Spleen (tissue), 11 donors: ENCODE data around the gene C19orf53. TPM values are rescaled to one million over a fixed set of nuclear protein-coding genes. Genes with fewer than 3 reads are reported as not detected.
A peak's percentile ranks its signal among the peaks of the same experiment; 100 is the strongest.
"Not testable (repeated sequence)": the region's sequence is repeated elsewhere in the genome, so short reads cannot be mapped to it uniquely, and the experiment has no call there.

Experiments
- DNase-seq: peaks from one replicate; pipeline ENCODE4 v3.0.0-alpha.2; 2020
- H3K27ac ChIP-seq, 8 donors: fragments of 200-600 bp; sonication (generic) in 7 of 8; 1 replicate in 4 of 8; 2 replicates in 4 of 8; pipeline versions ENCODE4 v1.5.0 to v1.8.0; 2016 to 2021; ENCODE audit warnings: inconsistent platforms in 4 of 8, mild to moderate bottlenecking in 4 of 8, moderate library complexity in 1 of 8
- H3K27me3 ChIP-seq, 7 donors: fragments of 200-600 bp; sonication (generic) in 6 of 7; replicated peaks in 1 of 7; 1 replicate in 4 of 7; 2 replicates in 3 of 7; pipeline versions ENCODE4 v1.5.0 to v1.8.0; 2016 to 2021; ENCODE audit warnings: inconsistent platforms in 3 of 7, mild to moderate bottlenecking in 1 of 7
- H3K36me3 ChIP-seq, 6 donors: fragments of 200-600 bp; sonication (generic) in 5 of 6; 1 replicate in 4 of 6; 2 replicates in 2 of 6; pipeline versions ENCODE4 v1.5.0 to v1.8.0; 2016 to 2021; ENCODE audit warnings: inconsistent platforms in 2 of 6
- H3K4me1 ChIP-seq, 6 donors: fragments of 200-600 bp; sonication (generic) in 5 of 6; 1 replicate in 3 of 6; 2 replicates in 3 of 6; pipeline versions ENCODE4 v1.5.0 to v1.8.0; 2016 to 2021; ENCODE audit warnings: inconsistent platforms in 3 of 6
- H3K4me3 ChIP-seq, 8 donors: fragments of 200-600 bp; sonication (generic) in 7 of 8; 1 replicate in 4 of 8; 2 replicates in 4 of 8; pipeline versions ENCODE4 v1.5.0 to v1.8.0; 2016 to 2021; ENCODE audit warnings: inconsistent platforms in 4 of 8, mild to moderate bottlenecking in 4 of 8, moderate library complexity in 2 of 8
- H3K9me3 ChIP-seq, 8 donors: fragments of 200-600 bp; sonication (generic) in 7 of 8; 1 replicate in 4 of 8; 2 replicates in 4 of 8; pipeline versions ENCODE4 v1.5.0 to v1.8.0; 2016 to 2021; ENCODE audit warnings: inconsistent platforms in 4 of 8
- POLR2A ChIP-seq, 3 donors: fragments of 450-650 bp; IDR thresholded peaks; one replicate each; pipeline ENCODE4 v1.5.1; 2017; ENCODE audit warnings: antibody characterized with exemption in 3 of 3, mild to moderate bottlenecking in 1 of 3
- POLR2AphosphoS5 ChIP-seq, 3 donors: sonication (generic); formaldehyde crosslinking; IDR thresholded peaks; one replicate each; pipeline ENCODE4 v1.5.1; 2017; ENCODE audit warnings: antibody characterized with exemption in 3 of 3
- WGBS, 5 donors: extraction: QIAGEN DNeasy Blood & Tissue Kit in 3 of 5; methylation state at CpG; one replicate each; pipeline versions ENCODE4 v1.1.5 to v1.1.7; 2013 to 2018; 5-methylcytosine and 5-hydroxymethylcytosine counted together
- intact Hi-C: fragments of 100-400 bp; cut with DNase I; formaldehyde crosslinking; loops from one replicate; pipeline ENCODE4 v1.15.0; 2023; ENCODE audit warnings: low total_unique reads
- polyA plus RNA-seq, 3 donors: library from polyadenylated mRNA; stranded (reverse); fragments of 200-250 nt; gene quantifications; one replicate each; pipeline ENCODE4 v1.2.1, GENCODE V29; 2013
- total RNA-seq, 7 donors: library from RNA; depleted of rRNA in 3 of 7; stranded (reverse); fragments of >200 nt in 3 of 7; fragmentation: NEBNext Ultra II Directional in 4 of 7; extraction: Animal tissue kit (Norgen Biotek cat#: 25700) in 4 of 7; gene quantifications; one replicate each; pipeline versions ENCODE4 v1.1.0 to v1.2.1, GENCODE V29; 2016 to 2021
- TF ChIP-seq, protein P1 (sequence below), 11 experiments: fragments of 200-600 bp in 7 of 11; fragments of 450-650 bp in 4 of 11; sonication (generic) in 4 of 11; IDR thresholded peaks in 8 of 11; conservative IDR thresholded peaks in 3 of 11; 1 replicate in 7 of 11; 2 replicates in 4 of 11; pipeline versions ENCODE4 v1.4.0 to v1.8.0; 2016 to 2021; ENCODE audit warnings: antibody characterized with exemption in 11 of 11, inconsistent platforms in 4 of 11, mild to moderate bottlenecking in 1 of 11
- donor health status: healthy with polysubstance abuse.
- donor health status: DM: no; HTN: no; CAD: no; lungs with moderate emphysema.
- donor health status: DM: no; HTN: no; CAD: no.
- donor health status: Bipolar disorder and iron deficiency.
- donor health status: healthy.
- donor health status: DM: no; HTN: no; CAD: no.
- donor health status: DM: yes; HTN: yes; CAD: no.

Gene C19orf53
- total and polyA plus RNA-seq, 10 donors = 39.6 to 190 (median 107) TPM

DNA sequence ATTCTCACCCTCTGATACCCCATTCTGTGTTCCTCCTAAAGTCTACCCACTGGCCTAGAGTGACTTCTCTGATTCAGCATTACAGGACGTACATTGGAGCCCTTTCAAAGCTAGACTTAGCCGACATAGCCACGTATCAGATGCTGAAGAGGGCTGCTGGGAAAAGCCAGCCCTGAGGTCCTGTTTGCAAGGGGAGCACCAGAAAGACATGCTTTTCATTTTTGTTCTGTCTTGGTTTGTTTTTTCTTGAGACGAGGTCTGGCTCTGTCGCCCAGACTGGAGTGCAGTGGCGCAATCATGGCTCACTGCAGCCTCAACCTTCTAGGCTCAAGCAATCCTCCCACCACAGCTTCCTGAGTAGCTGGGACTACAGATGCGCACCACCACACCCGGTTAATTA lies 14.7 kb downstream of the C19orf53 start:
- H3K9me3 ChIP-seq = no peaks in the 10 kb centered on the region
- no peaks in the 10 kb centered on the region for H3K36me3 ChIP-seq
- DNase-seq = peak; percentile 75
- H3K4me1 ChIP-seq = peaks cover 26 to 71% (median 55%) of the 10 kb centered on the region in 6 donors
- H3K27me3 ChIP-seq = no peaks in the 10 kb centered on the region
- intact Hi-C loops = no loop called here
- WGBS, 5 donors = 18 to 31% (median 26%) methylated on average over 8 of the region's 8 CpGs
- peak overlapping the region in 1 of 8 donors; percentile 38 for H3K4me3 ChIP-seq
- peak in 2 of 3 donors; percentile 44 for TF ChIP-seq POLR2AphosphoS5 (IDR thresholded peaks at IDR 0.05)
- TF ChIP-seq, protein P1, sequence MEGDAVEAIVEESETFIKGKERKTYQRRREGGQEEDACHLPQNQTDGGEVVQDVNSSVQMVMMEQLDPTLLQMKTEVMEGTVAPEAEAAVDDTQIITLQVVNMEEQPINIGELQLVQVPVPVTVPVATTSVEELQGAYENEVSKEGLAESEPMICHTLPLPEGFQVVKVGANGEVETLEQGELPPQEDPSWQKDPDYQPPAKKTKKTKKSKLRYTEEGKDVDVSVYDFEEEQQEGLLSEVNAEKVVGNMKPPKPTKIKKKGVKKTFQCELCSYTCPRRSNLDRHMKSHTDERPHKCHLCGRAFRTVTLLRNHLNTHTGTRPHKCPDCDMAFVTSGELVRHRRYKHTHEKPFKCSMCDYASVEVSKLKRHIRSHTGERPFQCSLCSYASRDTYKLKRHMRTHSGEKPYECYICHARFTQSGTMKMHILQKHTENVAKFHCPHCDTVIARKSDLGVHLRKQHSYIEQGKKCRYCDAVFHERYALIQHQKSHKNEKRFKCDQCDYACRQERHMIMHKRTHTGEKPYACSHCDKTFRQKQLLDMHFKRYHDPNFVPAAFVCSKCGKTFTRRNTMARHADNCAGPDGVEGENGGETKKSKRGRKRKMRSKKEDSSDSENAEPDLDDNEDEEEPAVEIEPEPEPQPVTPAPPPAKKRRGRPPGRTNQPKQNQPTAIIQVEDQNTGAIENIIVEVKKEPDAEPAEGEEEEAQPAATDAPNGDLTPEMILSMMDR (IDR thresholded peaks at IDR 0.05 in 8 of 11, conservative IDR thresholded peaks at IDR 0.05 in 3 of 11) = no peak
- H3K27ac ChIP-seq = peak overlapping the region in 6 of 8 donors; percentile 33 to 88 (median 80)

GRCh38 chr19:13790354-13790753 lies 16.1 kb downstream of the C19orf53 start:
- H3K27me3 ChIP-seq = no peaks in the 10 kb centered on the region
- H3K4me1 ChIP-seq = peaks cover 17 to 67% (median 52%) of the 10 kb centered on the region in 6 donors
- peak overlapping the region in 4 of 8 donors; percentile 8 to 85 (median 38) for H3K27ac ChIP-seq
- WGBS, 5 donors = 39 to 79% (median 53%) methylated on average over 8 of the region's 8 CpGs
- intact Hi-C loops = no loop called here
- no peak overlapping the region for H3K4me3 ChIP-seq
- no peaks in the 10 kb centered on the region for H3K36me3 ChIP-seq
- peak; percentile 76 for DNase-seq
- no peaks in the 10 kb centered on the region for H3K9me3 ChIP-seq
- TF ChIP-seq, protein P1 (IDR thresholded peaks at IDR 0.05 in 8 of 11, conservative IDR thresholded peaks at IDR 0.05 in 3 of 11) = no peak
- peak in 1 of 3 donors; percentile 34 for TF ChIP-seq POLR2AphosphoS5 (IDR thresholded peaks at IDR 0.05)

- H3K4me1 ChIP-seq = peaks cover 25 to 72% (median 58%) of the 10 kb centered on the region in 6 donors
- 70 to 94% (median 85%) methylated on average over 9 of the region's 9 CpGs for WGBS, 5 donors
- H3K27me3 ChIP-seq, intact Hi-C loops, H3K9me3 ChIP-seq, DNase-seq, H3K4me3 ChIP-seq, H3K36me3 ChIP-seq: not testable (repeated sequence)
- peak overlapping the region in 1 of 8 donors; percentile 96 for H3K27ac ChIP-seq
Measured at GRCh38 chr19:13793317-13793716, 19.1 kb downstream of the C19orf53 start.

GRCh38 chr19:13794398-13794756 lies 20.1 kb downstream of the C19orf53 start:
- WGBS, 5 donors = 4 to 12% (median 7%) methylated on average over 7 to 8 of the region's 8 CpGs

More at GRCh38 chr19:13794398-13794756, 20.1 kb downstream of the C19orf53 start:
- TF ChIP-seq, protein P1 (IDR thresholded peaks at IDR 0.05 in 8 of 11, conservative IDR thresholded peaks at IDR 0.05 in 3 of 11) = no peak
- TF ChIP-seq POLR2A (IDR thresholded peaks at IDR 0.05) = no peak
- no peak for TF ChIP-seq POLR2AphosphoS5 (IDR thresholded peaks at IDR 0.05)
- peaks cover 15 to 64% (median 47%) of the 10 kb centered on the region in 6 donors for H3K4me1 ChIP-seq
- no peaks in the 10 kb centered on the region for H3K27me3 ChIP-seq
- peak overlapping the region in 7 of 8 donors; percentile 86 to 96 (median 91) for H3K27ac ChIP-seq
- intact Hi-C loops = no loop called here
- no peaks in the 10 kb centered on the region for H3K9me3 ChIP-seq
- H3K36me3 ChIP-seq = no peaks in the 10 kb centered on the region
- peak overlapping the region; percentile 56 to 90 (median 75) for H3K4me3 ChIP-seq
- DNase-seq = peak; percentile 76
